ENCODE data around the gene FRK.

Gene FRK

DNA sequence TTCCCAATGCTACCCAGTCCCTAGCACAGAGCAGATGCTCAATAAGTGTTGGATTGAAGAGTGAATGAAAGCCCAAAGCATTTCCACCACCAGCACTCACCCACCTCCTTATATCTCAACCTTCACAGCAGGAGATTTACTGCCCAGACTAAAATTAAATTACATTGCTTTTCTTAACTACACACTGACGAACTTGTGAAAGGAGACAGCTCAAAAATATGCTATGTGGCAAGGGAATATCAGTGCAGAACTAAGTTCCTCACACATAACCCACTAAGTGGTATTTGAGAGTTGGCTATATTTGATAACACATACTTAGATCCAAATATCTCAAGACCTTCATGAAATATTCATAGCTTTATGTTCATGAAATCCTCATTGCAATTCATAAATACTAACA lies 137.7 kb downstream of the FRK start:
- DNase-seq (ENCODE audit: extremely low read depth, low read depth) = no peak
- TF ChIP-seq, protein P1, sequence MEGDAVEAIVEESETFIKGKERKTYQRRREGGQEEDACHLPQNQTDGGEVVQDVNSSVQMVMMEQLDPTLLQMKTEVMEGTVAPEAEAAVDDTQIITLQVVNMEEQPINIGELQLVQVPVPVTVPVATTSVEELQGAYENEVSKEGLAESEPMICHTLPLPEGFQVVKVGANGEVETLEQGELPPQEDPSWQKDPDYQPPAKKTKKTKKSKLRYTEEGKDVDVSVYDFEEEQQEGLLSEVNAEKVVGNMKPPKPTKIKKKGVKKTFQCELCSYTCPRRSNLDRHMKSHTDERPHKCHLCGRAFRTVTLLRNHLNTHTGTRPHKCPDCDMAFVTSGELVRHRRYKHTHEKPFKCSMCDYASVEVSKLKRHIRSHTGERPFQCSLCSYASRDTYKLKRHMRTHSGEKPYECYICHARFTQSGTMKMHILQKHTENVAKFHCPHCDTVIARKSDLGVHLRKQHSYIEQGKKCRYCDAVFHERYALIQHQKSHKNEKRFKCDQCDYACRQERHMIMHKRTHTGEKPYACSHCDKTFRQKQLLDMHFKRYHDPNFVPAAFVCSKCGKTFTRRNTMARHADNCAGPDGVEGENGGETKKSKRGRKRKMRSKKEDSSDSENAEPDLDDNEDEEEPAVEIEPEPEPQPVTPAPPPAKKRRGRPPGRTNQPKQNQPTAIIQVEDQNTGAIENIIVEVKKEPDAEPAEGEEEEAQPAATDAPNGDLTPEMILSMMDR (IDR thresholded peaks at IDR 0.05; ENCODE audit: low read depth, low read length) = no peak

DNA sequence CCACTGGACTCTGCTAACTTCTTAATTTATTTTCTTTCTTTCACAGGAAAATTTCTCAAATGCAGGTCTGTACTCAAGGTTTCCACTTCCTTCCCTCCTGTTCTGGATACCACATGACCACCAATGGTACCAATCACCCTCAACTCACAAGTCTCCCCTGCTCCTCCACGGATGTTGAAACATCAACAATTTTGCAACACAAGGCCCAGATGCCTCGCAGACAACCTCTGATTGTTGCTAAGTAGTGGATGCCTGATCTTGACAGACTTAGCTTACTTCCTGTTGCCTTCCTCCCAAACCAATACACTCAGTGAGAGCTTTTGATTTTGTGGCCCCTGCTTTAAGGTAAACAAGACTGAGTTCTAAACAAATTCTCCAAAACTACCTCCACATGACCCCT lies 146.6 kb downstream of the FRK start:
- DNase-seq (ENCODE audit: extremely low read depth, low read depth) = no peak
- TF ChIP-seq, protein P1 (IDR thresholded peaks at IDR 0.05; ENCODE audit: low read depth, low read length) = no peak

DNA sequence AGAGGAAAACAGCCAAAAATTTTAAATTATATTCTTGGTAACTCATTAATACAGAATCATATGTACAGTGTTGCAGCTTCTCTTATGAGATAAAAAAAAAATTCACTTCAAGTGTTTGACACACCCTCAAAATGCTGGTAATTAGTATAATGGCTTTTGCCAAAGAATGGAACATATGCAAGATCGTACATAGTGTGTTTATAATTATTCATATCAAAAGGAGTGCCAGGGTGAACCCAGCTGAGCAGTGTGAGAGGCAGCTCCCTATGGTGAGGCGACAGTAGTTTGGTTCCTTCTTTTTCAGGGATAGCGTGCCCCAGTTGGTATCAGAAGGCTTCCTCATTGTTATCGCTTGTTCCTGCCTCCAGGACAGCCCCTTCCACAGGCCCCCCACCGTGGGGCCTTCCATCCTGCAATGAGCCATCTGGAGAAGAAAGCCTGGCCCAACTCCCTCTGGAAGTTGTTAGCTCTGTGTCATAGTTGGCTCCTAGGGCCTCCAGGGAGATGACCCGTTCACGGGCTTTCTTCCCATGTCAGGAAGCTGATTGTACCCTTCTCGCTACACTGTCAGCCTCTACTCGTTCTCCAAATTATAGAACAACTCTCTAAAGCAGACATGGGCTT lies 150.7 kb downstream of the FRK start:
- DNase-seq (ENCODE audit: extremely low read depth, low read depth) = no peak
- TF ChIP-seq, protein P1 (IDR thresholded peaks at IDR 0.05; ENCODE audit: low read depth, low read length) = no peak

DNA sequence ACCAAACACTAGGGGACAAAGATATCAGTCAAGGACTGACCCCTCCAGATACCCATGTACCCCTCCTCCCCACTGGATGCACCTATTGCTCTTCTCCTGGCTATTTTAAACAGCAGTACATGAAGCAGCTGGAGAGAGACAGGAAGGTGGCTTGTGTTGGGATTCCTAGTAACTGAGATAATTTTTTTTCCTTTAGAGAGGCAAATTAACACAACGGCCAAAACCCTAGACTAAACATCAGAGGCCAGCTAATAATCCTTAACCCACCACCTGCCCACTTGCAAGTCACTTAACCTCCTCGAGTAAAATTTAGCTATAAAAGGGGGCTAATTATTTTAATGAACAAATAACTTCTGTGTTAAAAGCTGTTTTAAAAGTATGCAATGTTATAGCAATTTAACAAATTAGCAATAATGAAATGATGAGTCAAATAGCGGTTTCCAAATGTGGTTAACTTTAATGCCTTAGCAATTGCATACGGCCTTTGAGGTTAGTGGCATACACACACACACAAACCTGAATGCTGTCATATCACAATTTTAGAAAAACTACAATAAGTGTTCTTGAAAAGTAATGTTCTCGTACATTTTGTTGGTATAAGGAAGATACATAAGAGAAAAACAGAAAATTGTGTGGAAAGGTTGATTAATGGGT lies 151.7 kb downstream of the FRK start:
- TF ChIP-seq, protein P1 (IDR thresholded peaks at IDR 0.05; ENCODE audit: low read depth, low read length) = no peak
- DNase-seq (ENCODE audit: extremely low read depth, low read depth) = no peak

DNA sequence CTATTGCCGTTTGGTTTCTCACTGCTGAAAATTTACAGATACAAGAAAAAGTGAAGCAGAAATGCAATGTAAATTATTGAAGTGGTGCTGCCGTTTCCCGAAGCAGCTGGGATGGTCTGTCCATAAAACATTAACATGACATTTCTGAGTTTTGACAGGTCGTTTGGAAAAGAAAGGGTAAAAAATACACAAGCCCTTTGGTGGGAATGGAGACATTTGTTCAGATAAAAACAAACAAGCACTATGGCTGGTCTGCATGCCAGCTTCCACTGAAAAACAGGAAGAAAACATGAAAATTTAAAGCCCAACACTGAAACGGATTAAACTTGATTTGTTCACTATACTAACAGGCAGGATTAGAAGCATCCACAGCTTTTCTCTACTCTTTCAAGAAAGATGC lies 155.2 kb downstream of the FRK start:
- TF ChIP-seq, protein P1 (IDR thresholded peaks at IDR 0.05; ENCODE audit: low read depth, low read length) = no peak
- no peak for DNase-seq (ENCODE audit: extremely low read depth, low read depth)

DNA sequence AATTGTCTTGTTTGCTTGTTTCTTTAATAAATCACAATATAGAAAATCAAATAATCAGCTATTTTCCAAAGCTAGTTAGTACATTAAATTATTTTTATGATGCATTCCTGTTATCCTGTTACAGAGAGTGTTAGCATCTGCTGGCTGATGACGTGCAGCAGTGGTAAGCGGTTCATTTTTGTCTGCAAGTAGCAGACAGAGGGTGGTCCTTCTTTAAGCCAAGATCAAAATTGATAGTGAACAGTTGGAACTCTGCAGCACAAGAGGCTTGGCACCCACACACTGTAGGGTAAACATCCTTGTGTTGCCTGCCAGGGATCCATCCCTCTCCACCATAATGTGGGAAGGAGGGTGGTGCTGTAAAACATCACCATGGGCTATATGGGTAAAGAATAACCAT lies 158.3 kb downstream of the FRK start:
- DNase-seq (ENCODE audit: extremely low read depth, low read depth) = no peak
- TF ChIP-seq, protein P1 (IDR thresholded peaks at IDR 0.05; ENCODE audit: low read depth, low read length) = no peak

- no peak for DNase-seq (ENCODE audit: extremely low read depth, low read depth)
- TF ChIP-seq, protein P1 (IDR thresholded peaks at IDR 0.05; ENCODE audit: low read depth, low read length) = no peak
Measured at GRCh38 chr6:115901896-115902295, 158.8 kb downstream of the FRK start.
